HEK293 (cell line): Measurements from ENCODE around the gene PRXL2B.

Experiments
- CTCF ChIA-PET: fragments of 350-600 bp; formaldehyde crosslinking; extraction: SDS; loops from one replicate; lab custom pipeline; 2021; ENCODE audit warnings: antibody characterized with exemption; lab: Yijun Ruan, JAX
- POLR2A ChIA-PET: fragments of 300-600 bp; formaldehyde crosslinking; extraction: SDS; loops from one replicate; lab custom pipeline; 2020; ENCODE audit warnings: antibody characterized with exemption, inconsistent platforms; lab: Yijun Ruan, JAX
- H3K27ac ChIP-seq: fragments of 200-500 bp; sonication (Bioruptor generic); 2 replicates; pipeline ENCODE4 v1.5.1; 2014; ENCODE audit warnings: low read depth, low read length, control low read depth, inconsistent platforms; ENCODE audit errors: extremely low read depth
- H3K36me3 ChIP-seq, 2 experiments: fragments of 200-500 bp in 1 of 2; sonication (Bioruptor generic) in 1 of 2; 1 replicate in 1 of 2; 2 replicates in 1 of 2; pipeline ENCODE4 v1.5.1; 2014 to 2017; ENCODE audit warnings: inconsistent platforms in 2 of 2, low read length in 2 of 2; ENCODE audit not compliant: control insufficient read depth in 2 of 2, insufficient read depth in 1 of 2
- H3K4me1 ChIP-seq: fragments of 200-500 bp; sonication (Bioruptor generic); 2 replicates; pipeline ENCODE4 v1.5.1; 2014; ENCODE audit warnings: mild to moderate bottlenecking, low read length, inconsistent platforms; ENCODE audit not compliant: control insufficient read depth, insufficient read depth
- H3K4me3 ChIP-seq: 2 replicates; pipeline ENCODE4 v1.5.1; 2011; ENCODE audit warnings: low read depth, mild to moderate bottlenecking, control low read depth, low read length, moderate library complexity
- H3K9me3 ChIP-seq: fragments of 200-500 bp; sonication (Bioruptor generic); 2 replicates; pipeline ENCODE4 v1.5.1; 2014; ENCODE audit warnings: low read depth, low read length, inconsistent platforms; ENCODE audit not compliant: control insufficient read depth, insufficient read depth
- AEBP2 ChIP-seq: fragments of 450-650 bp; formaldehyde crosslinking; IDR thresholded peaks from 2 replicates; pipeline ENCODE4 v1.5.1; 2016; ENCODE audit warnings: missing biosample characterization, missing genetic modification characterization, borderline replicate concordance
- EGR2 ChIP-seq: fragments of 450-650 bp; formaldehyde crosslinking; IDR thresholded peaks from 2 replicates; pipeline ENCODE4 v1.5.1; 2016; ENCODE audit warnings: low read depth, missing biosample characterization, missing genetic modification characterization
- GLI4 ChIP-seq: fragments of 450-650 bp; formaldehyde crosslinking; IDR thresholded peaks from 2 replicates; pipeline ENCODE4 v1.5.1; 2016; ENCODE audit warnings: missing biosample characterization, missing genetic modification characterization
- GLIS2 ChIP-seq: fragments of 450-650 bp; formaldehyde crosslinking; IDR thresholded peaks from 2 replicates; pipeline ENCODE4 v1.5.1; 2016; ENCODE audit warnings: missing biosample characterization, missing genetic modification characterization
- KLF1 ChIP-seq: fragments of 450-650 bp; formaldehyde crosslinking; IDR thresholded peaks from 2 replicates; pipeline ENCODE4 v1.5.1; 2016; ENCODE audit warnings: missing biosample characterization, missing genetic modification characterization
- KLF8 ChIP-seq: fragments of 450-650 bp; formaldehyde crosslinking; IDR thresholded peaks from 2 replicates; pipeline ENCODE4 v1.5.1; 2016; ENCODE audit warnings: missing biosample characterization, missing genetic modification characterization
- MZF1 ChIP-seq: fragments of 450-650 bp; formaldehyde crosslinking; IDR thresholded peaks from 2 replicates; pipeline ENCODE4 v1.5.1; 2017; ENCODE audit warnings: missing biosample characterization, missing genetic modification characterization, borderline replicate concordance
- OSR2 ChIP-seq: fragments of 450-650 bp; formaldehyde crosslinking; IDR thresholded peaks from 2 replicates; pipeline ENCODE4 v1.5.1; 2016; ENCODE audit warnings: missing biosample characterization, missing genetic modification characterization
- PRDM6 ChIP-seq: fragments of 450-650 bp; formaldehyde crosslinking; IDR thresholded peaks from 2 replicates; pipeline ENCODE4 v1.5.1; 2017; ENCODE audit warnings: missing biosample characterization, missing genetic modification characterization
- SP2 ChIP-seq: fragments of 450-650 bp; formaldehyde crosslinking; IDR thresholded peaks from 2 replicates; pipeline ENCODE4 v1.5.1; 2016; ENCODE audit warnings: missing biosample characterization, missing genetic modification characterization
- YY1 ChIP-seq: fragments of 450-650 bp; formaldehyde crosslinking; IDR thresholded peaks from 2 replicates; pipeline ENCODE4 v1.5.1; 2018; ENCODE audit warnings: missing biosample characterization, missing genetic modification characterization
- ZBTB8A ChIP-seq: fragments of 450-650 bp; formaldehyde crosslinking; IDR thresholded peaks from 2 replicates; pipeline ENCODE4 v1.5.1; 2016; ENCODE audit warnings: missing biosample characterization, missing genetic modification characterization
- ZFHX2 ChIP-seq: fragments of 450-650 bp; formaldehyde crosslinking; conservative IDR thresholded peaks from 2 replicates; pipeline ENCODE4 v1.5.1; 2016; ENCODE audit warnings: missing biosample characterization, missing genetic modification characterization
- ZIC2 ChIP-seq: fragments of 450-650 bp; formaldehyde crosslinking; IDR thresholded peaks from 2 replicates; pipeline ENCODE4 v1.5.1; 2016; ENCODE audit warnings: missing biosample characterization, missing genetic modification characterization
- ZNF10 ChIP-seq: fragments of 450-650 bp; formaldehyde crosslinking; IDR thresholded peaks from 2 replicates; pipeline ENCODE4 v1.5.1; 2017; ENCODE audit warnings: missing biosample characterization, missing genetic modification characterization
- ZNF146 ChIP-seq: fragments of 450-650 bp; formaldehyde crosslinking; IDR thresholded peaks from 2 replicates; pipeline ENCODE4 v1.5.1; 2016; ENCODE audit warnings: missing biosample characterization, missing genetic modification characterization
- ZNF239 ChIP-seq: fragments of 450-650 bp; formaldehyde crosslinking; IDR thresholded peaks from 2 replicates; pipeline ENCODE4 v1.5.1; 2016; ENCODE audit warnings: missing biosample characterization, missing genetic modification characterization
- ZNF341 ChIP-seq: fragments of 450-650 bp; formaldehyde crosslinking; IDR thresholded peaks from 2 replicates; pipeline ENCODE4; 2016; ENCODE audit warnings: low read depth, missing biosample characterization, missing genetic modification characterization
- ZNF354C ChIP-seq: fragments of 450-650 bp; formaldehyde crosslinking; IDR thresholded peaks from 2 replicates; pipeline ENCODE4 v1.5.1; 2016; ENCODE audit warnings: missing biosample characterization, missing genetic modification characterization, low read depth, borderline replicate concordance
- ZNF398 ChIP-seq: fragments of 450-650 bp; formaldehyde crosslinking; IDR thresholded peaks from 2 replicates; pipeline ENCODE4 v1.5.1; 2017; ENCODE audit warnings: missing biosample characterization, missing genetic modification characterization
- ZNF423 ChIP-seq: fragments of 450-650 bp; formaldehyde crosslinking; IDR thresholded peaks from 2 replicates; pipeline ENCODE4 v1.5.1; 2016; ENCODE audit warnings: missing biosample characterization, missing genetic modification characterization
- ZNF692 ChIP-seq: fragments of 450-650 bp; formaldehyde crosslinking; IDR thresholded peaks from 2 replicates; pipeline ENCODE4 v1.5.1; 2016; ENCODE audit warnings: missing biosample characterization, missing genetic modification characterization
- ZNF792 ChIP-seq: fragments of 450-650 bp; formaldehyde crosslinking; IDR thresholded peaks from 2 replicates; pipeline ENCODE4 v1.5.1; 2016; ENCODE audit warnings: missing biosample characterization, missing genetic modification characterization
- TF ChIP-seq, protein P1 (sequence below): fragments of 450-650 bp; formaldehyde crosslinking; IDR thresholded peaks from 2 replicates; pipeline ENCODE4 v1.5.1; 2017; ENCODE audit warnings: missing biosample characterization, mild to moderate bottlenecking, missing genetic modification characterization, moderate library complexity

The PRXL2B gene

DNA sequence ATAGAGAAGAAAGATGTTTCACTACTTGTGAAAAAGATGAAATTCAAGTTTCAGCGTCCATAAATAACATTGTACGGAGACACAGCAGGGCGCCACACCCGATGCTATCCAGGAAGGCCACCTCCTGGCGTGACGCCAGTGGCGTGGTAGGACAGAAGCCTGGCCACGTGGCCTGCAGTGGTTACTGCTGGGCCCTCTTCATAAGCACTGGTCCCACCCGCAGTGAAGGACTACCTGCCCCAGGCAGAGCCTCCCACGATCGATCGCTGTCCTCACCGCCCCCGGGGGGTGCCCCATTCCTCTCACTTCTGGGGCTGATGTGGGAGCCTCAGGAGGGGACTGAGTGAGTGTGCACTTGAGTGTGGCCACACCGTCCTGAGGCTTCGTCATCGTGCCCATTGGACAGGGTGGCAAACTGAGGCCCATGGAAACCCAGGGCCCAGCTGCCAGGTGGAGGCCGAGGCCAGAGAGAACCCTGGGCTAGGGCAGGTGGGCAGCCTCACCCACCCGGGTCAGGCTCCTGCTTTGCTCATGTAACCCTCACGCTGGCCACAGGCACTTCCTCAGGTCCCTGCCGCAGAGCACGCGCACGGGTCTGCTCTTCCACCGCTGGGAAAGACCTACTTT is 44.8 kb upstream of the PRXL2B start (continued):
- TF ChIP-seq ZNF792 (tag by site-specific recombination) = no peak
- TF ChIP-seq, protein P1, sequence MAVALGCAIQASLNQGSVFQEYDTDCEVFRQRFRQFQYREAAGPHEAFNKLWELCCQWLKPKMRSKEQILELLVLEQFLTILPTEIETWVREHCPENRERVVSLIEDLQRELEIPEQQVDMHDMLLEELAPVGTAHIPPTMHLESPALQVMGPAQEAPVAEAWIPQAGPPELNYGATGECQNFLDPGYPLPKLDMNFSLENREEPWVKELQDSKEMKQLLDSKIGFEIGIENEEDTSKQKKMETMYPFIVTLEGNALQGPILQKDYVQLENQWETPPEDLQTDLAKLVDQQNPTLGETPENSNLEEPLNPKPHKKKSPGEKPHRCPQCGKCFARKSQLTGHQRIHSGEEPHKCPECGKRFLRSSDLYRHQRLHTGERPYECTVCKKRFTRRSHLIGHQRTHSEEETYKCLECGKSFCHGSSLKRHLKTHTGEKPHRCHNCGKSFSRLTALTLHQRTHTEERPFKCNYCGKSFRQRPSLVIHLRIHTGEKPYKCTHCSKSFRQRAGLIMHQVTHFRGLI (tag by site-specific recombination) = no peak
- TF ChIP-seq YY1 (tag by site-specific recombination) = 0 out of 2 replicates have a peak, but pooled peaks have one; percentile 34
- no peak for TF ChIP-seq ZNF692
- peak; percentile 87; the same call in 1 of the 2 replicates for TF ChIP-seq PRDM6 (tag by site-specific recombination)
- no peak for TF ChIP-seq ZNF354C
- peak; percentile 83 for TF ChIP-seq OSR2
- TF ChIP-seq ZNF423 (tag by site-specific recombination) = peak; percentile 50
- TF ChIP-seq GLIS2 (tag by site-specific recombination) = peak; percentile 51
- 0 out of 2 replicates have a peak, but pooled peaks have one; percentile 16 for TF ChIP-seq ZNF146 (tag by site-specific recombination)
- TF ChIP-seq MZF1 (tag by site-specific recombination) = no peak

DNA sequence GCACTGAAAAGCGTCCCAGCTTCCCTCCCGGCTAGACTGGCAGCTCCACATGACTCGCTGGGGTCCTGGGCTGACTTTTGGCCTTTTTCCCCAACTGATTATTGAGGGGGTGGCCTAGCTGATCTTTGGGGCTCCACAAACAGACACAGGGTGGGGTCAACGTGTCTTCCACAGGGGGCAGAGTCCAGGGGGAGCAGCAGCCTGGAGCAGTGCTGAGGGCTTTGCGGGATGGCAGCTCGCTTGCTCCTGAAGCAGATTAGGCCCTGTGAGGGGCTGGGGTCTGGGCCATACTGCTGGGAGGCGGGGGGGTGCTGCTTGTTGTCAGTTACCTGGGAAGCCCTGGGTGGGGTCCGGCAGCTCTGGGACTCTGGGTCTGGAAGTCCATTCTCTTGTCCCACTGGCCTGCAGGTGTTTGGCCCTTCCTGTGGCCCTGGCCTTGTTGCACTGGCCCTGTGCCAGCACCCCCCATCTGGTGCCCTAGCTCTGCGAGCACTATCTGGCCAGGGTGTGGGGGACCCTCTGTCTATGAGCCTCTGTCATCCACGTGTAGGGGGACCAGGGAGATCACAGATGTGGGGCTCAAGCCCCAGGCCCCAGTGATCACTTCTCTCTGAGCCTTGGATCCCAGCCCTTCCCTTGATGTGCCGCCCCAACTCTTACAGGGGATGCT is 44.2 kb upstream of the PRXL2B start:
- TF ChIP-seq ZNF239 (tag by site-specific recombination) (no peak), ZNF341 (tag by site-specific recombination) (0 out of 2 replicates have a peak, but pooled peaks have one; percentile 8)
- Histone ChIP-seq H3K36me3 (no peaks in the 10 kb centered on the region), H3K4me3 (no peak overlapping the region), H3K27ac (no peak overlapping the region), H3K9me3 (no peaks in the 10 kb centered on the region), H3K4me1 (peaks cover 6% of the 10 kb centered on the region)
- ChIA-PET POLR2A (no interaction called here), CTCF (no interaction called here)

- POLR2A ChIA-PET = interaction anchor here (0.5 to 1.4 kb wide), 3 partner anchors 9 to 100 kb away, joined by 3 to 8 read pairs (median 4); partner anchors contain the start of gene PANK4
- H3K36me3 ChIP-seq = no peaks in the 10 kb centered on the region
- no peaks in the 10 kb centered on the region for H3K9me3 ChIP-seq
- no peak overlapping the region for H3K4me3 ChIP-seq
- H3K4me1 ChIP-seq = peaks cover 6% of the 10 kb centered on the region
- H3K27ac ChIP-seq = no peak overlapping the region
- CTCF ChIA-PET = no interaction called here
- TF ChIP-seq ZNF792 (tag by site-specific recombination) (no peak), KLF1 (tag by site-specific recombination) (peak; percentile 63), ZFHX2 (tag by site-specific recombination) (peak; percentile 65), EGR2 (peak; percentile 58), ZNF398 (tag by site-specific recombination) (0 out of 2 replicates have a peak, but pooled peaks have one; percentile 23), GLI4 (tag by site-specific recombination) (no peak), SP2 (tag by site-specific recombination) (peak; percentile 23; the same call in 1 of the 2 replicates), ZNF341 (tag by site-specific recombination) (peak; percentile 40; the same call in 1 of the 2 replicates), AEBP2 (tag by site-specific recombination) (no peak), ZBTB8A (tag by site-specific recombination) (peak; percentile 55; the same call in 1 of the 2 replicates), KLF8 (tag by site-specific recombination) (0 out of 2 replicates have a peak, but pooled peaks have one; percentile 14), ZIC2 (tag by site-specific recombination) (peak; percentile 86), ZNF10 (tag by site-specific recombination) (peak; percentile 57; the same call in 1 of the 2 replicates)
- TF ChIP-seq, all 188 proteins: peak for 10
Observed at GRCh38 chr1:2543543-2544092, 43.0 kb upstream of the PRXL2B start.
